ENCODE measurements around the gene LARGE1.
"Not testable (repeated sequence)": the region's sequence is repeated elsewhere in the genome, so short reads cannot be mapped to it uniquely, and the experiment has no call there.

LARGE1 gene

GRCh38 chr22:33883961-33884808 is 36.1 kb downstream of the LARGE1 start:
- peak; percentile 22 for DNase-seq (ENCODE audit: low spot score)

- DNase-seq (ENCODE audit: low spot score) = peak; percentile 57
These were observed 36.7 kb downstream of the LARGE1 start for GRCh38 chr22:33883561-33883960.

GRCh38 chr22:33882991-33883390 is 37.3 kb downstream of the LARGE1 start:
- DNase-seq (ENCODE audit: low spot score) = no peak

- DNase-seq (ENCODE audit: low spot score) = no peak
These were observed 39.3 kb downstream of the LARGE1 start for GRCh38 chr22:33880986-33881385.

- no peak for DNase-seq (ENCODE audit: low spot score)
These were observed 40.5 kb downstream of the LARGE1 start for GRCh38 chr22:33879796-33880195.

- no peak for DNase-seq (ENCODE audit: low spot score)
These were observed 45.0 kb downstream of the LARGE1 start for GRCh38 chr22:33875316-33875715.

- no peak for DNase-seq (ENCODE audit: low spot score)
These were observed 46.1 kb downstream of the LARGE1 start for GRCh38 chr22:33874206-33874605.

GRCh38 chr22:33873666-33874065 is 46.6 kb downstream of the LARGE1 start:
- DNase-seq (ENCODE audit: low spot score) = no peak

GRCh38 chr22:33873186-33873585 is 47.1 kb downstream of the LARGE1 start:
- no peak for DNase-seq (ENCODE audit: low spot score)

GRCh38 chr22:33871935-33872334 is 48.3 kb downstream of the LARGE1 start:
- DNase-seq (ENCODE audit: low spot score) = no peak

- no peak for DNase-seq (ENCODE audit: low spot score)
These were observed 50.3 kb downstream of the LARGE1 start for GRCh38 chr22:33869946-33870345.

GRCh38 chr22:33867971-33868370 is 52.3 kb downstream of the LARGE1 start:
- DNase-seq (ENCODE audit: low spot score) = no peak

- DNase-seq (ENCODE audit: low spot score) = peak; percentile 70
These were observed 53.0 kb downstream of the LARGE1 start for GRCh38 chr22:33867118-33867866.

GRCh38 chr22:33866511-33866910 is 53.8 kb downstream of the LARGE1 start:
- DNase-seq (ENCODE audit: low spot score) = no peak

- no peak for DNase-seq (ENCODE audit: low spot score)
These were observed 54.3 kb downstream of the LARGE1 start for GRCh38 chr22:33865996-33866395.

GRCh38 chr22:33865248-33865647 is 55.0 kb downstream of the LARGE1 start:
- no peak for DNase-seq (ENCODE audit: low spot score)

- no peak for DNase-seq (ENCODE audit: low spot score)
These were observed 55.5 kb downstream of the LARGE1 start for GRCh38 chr22:33864723-33865130.

GRCh38 chr22:33861216-33861875 is 58.9 kb downstream of the LARGE1 start:
- DNase-seq (ENCODE audit: low spot score) = no peak

- no peak for DNase-seq (ENCODE audit: low spot score)
These were observed 59.9 kb downstream of the LARGE1 start for GRCh38 chr22:33860386-33860785.

GRCh38 chr22:33859311-33859710 is 61.0 kb downstream of the LARGE1 start:
- no peak for DNase-seq (ENCODE audit: low spot score)

GRCh38 chr22:33858653-33859052 is 61.6 kb downstream of the LARGE1 start:
- not testable (repeated sequence) for DNase-seq (ENCODE audit: low spot score)

GRCh38 chr22:33857767-33858166 is 62.5 kb downstream of the LARGE1 start:
- DNase-seq (ENCODE audit: low spot score) = not testable (repeated sequence)

GRCh38 chr22:33854724-33855123 is 65.6 kb downstream of the LARGE1 start:
- no peak for DNase-seq (ENCODE audit: low spot score)

Measured in kidney tubule cell (primary cell).